ENCODE measurements around the gene AGAP5. TPM values are rescaled to one million over a fixed set of nuclear protein-coding genes. Genes with fewer than 3 reads are reported as not detected.
"Not testable (repeated sequence)": the region's sequence is repeated elsewhere in the genome, so short reads cannot be mapped to it uniquely, and the experiment has no call there.

Gene AGAP5
- total and polyA plus RNA-seq, 4 donors, result 3.2 to 8.9 (median 7.1) TPM

- DNase-seq, result not testable (repeated sequence)
- whole genome bisulfite sequencing, 2 donors, result 89 to 91% methylated on average over 7 of the region's 7 CpGs
Measured at GRCh38 chr10:73662705-73663104, 35.2 kb downstream of the AGAP5 start.

GRCh38 chr10:73655990-73656298 lies 42.0 kb downstream of the AGAP5 start, which contains the start of gene SYNPO2L:
Gene SYNPO2L (minus strand): TSS chr10:73656029. CDS start chr10:73655922, 107 bp downstream.
- H3K36me3 ChIP-seq (ENCODE audit: control insufficient read depth in 4 of 4, insufficient read depth in 4 of 4, low read length in 4 of 4), result no peaks in the 10 kb centered on the region
- no peak within 1 kb of the TSS for H3K9ac ChIP-seq (ENCODE audit: insufficient read depth in 1 of 2, low read length in 2 of 2)
- DNase-seq (peak in 1 of 3 donors; percentile 25), ATAC-seq (ENCODE audit: insufficient read depth, low FRiP score) (no peak)
- H3K4me3 ChIP-seq, result no peak within 1 kb of the TSS
- H3K4me1 ChIP-seq (ENCODE audit: control insufficient read depth in 5 of 5, insufficient read depth in 5 of 5, low read length in 5 of 5), result peaks cover 0 to 4% (median 0%) of the 10 kb centered on the region in 5 donors
- H3K27me3 ChIP-seq (ENCODE audit: control insufficient read depth in 3 of 3, insufficient read depth in 3 of 3, low read length in 2 of 3), result no peaks in the 10 kb centered on the region
- TF ChIP-seq CTCF (IDR thresholded peaks at IDR 0.05; ENCODE audit: control extremely low read depth, extremely low read depth), result no peak
- 68 to 70% methylated on average over 5 of the region's 5 CpGs for WGBS, 2 donors
- peak within 1 kb of the TSS in 1 of 2 donors; percentile 99 for H3K27ac ChIP-seq (ENCODE audit: low read depth in 1 of 2, low read length in 1 of 2)
- H3K9me3 ChIP-seq (ENCODE audit: control insufficient read depth in 4 of 4, insufficient read depth in 3 of 4, low read length in 3 of 4), result no peaks in the 10 kb centered on the region

More at GRCh38 chr10:73662705-73663104, 35.2 kb downstream of the AGAP5 start:
- not testable (repeated sequence) for ATAC-seq (ENCODE audit: insufficient read depth, low FRiP score); H3K9me3 ChIP-seq (ENCODE audit: control insufficient read depth in 4 of 4, insufficient read depth in 3 of 4, low read length in 3 of 4); H3K36me3 ChIP-seq (ENCODE audit: control insufficient read depth in 4 of 4, insufficient read depth in 4 of 4, low read length in 4 of 4); H3K4me3 ChIP-seq; H3K4me1 ChIP-seq (ENCODE audit: control insufficient read depth in 5 of 5, insufficient read depth in 5 of 5, low read length in 5 of 5); H3K9ac ChIP-seq (ENCODE audit: insufficient read depth in 1 of 2, low read length in 2 of 2); H3K27me3 ChIP-seq (ENCODE audit: control insufficient read depth in 3 of 3, insufficient read depth in 3 of 3, low read length in 2 of 3); H3K27ac ChIP-seq (ENCODE audit: low read depth in 1 of 2, low read length in 1 of 2)

- Histone ChIP-seq H3K4me3 (no peak overlapping the region), H3K9ac (ENCODE audit: insufficient read depth in 1 of 2, low read length in 2 of 2) (no peak overlapping the region), H3K9me3 (ENCODE audit: control insufficient read depth in 4 of 4, insufficient read depth in 3 of 4, low read length in 3 of 4) (no peaks in the 10 kb centered on the region), H3K4me1 (ENCODE audit: control insufficient read depth in 5 of 5, insufficient read depth in 5 of 5, low read length in 5 of 5) (peaks cover 0 to 4% (median 0%) of the 10 kb centered on the region in 5 donors), H3K36me3 (ENCODE audit: control insufficient read depth in 4 of 4, insufficient read depth in 4 of 4, low read length in 4 of 4) (no peaks in the 10 kb centered on the region), H3K27me3 (ENCODE audit: control insufficient read depth in 3 of 3, insufficient read depth in 3 of 3, low read length in 2 of 3) (no peaks in the 10 kb centered on the region), H3K27ac (ENCODE audit: low read depth in 1 of 2, low read length in 1 of 2) (peak overlapping the region in 1 of 2 donors; percentile 99)
- ATAC-seq (ENCODE audit: insufficient read depth, low FRiP score) (no peak), DNase-seq (no peak)
- no peak for TF ChIP-seq CTCF (IDR thresholded peaks at IDR 0.05; ENCODE audit: control extremely low read depth, extremely low read depth)
- 43 to 68% methylated on average over 12 of the region's 12 CpGs for WGBS, 2 donors
Measured at GRCh38 chr10:73655257-73655989, 42.5 kb downstream of the AGAP5 start.

GRCh38 chr10:73653701-73654100 lies 44.2 kb downstream of the AGAP5 start:
- 69 to 70% methylated on average over 3 of the region's 3 CpGs for WGBS, 2 donors

More at GRCh38 chr10:73653701-73654100, 44.2 kb downstream of the AGAP5 start:
- peaks cover 0 to 4% (median 2%) of the 10 kb centered on the region in 5 donors for H3K4me1 ChIP-seq (ENCODE audit: control insufficient read depth in 5 of 5, insufficient read depth in 5 of 5, low read length in 5 of 5)
- H3K9me3 ChIP-seq (ENCODE audit: control insufficient read depth in 4 of 4, insufficient read depth in 3 of 4, low read length in 3 of 4), result no peaks in the 10 kb centered on the region
- ATAC-seq (ENCODE audit: insufficient read depth, low FRiP score), result no peak
- no peak for TF ChIP-seq CTCF (IDR thresholded peaks at IDR 0.05; ENCODE audit: control extremely low read depth, extremely low read depth)
- H3K9ac ChIP-seq (ENCODE audit: insufficient read depth in 1 of 2, low read length in 2 of 2), result no peak overlapping the region
- peak overlapping the region in 1 of 2 donors; percentile 99 for H3K27ac ChIP-seq (ENCODE audit: low read depth in 1 of 2, low read length in 1 of 2)
- DNase-seq, result no peak
- H3K36me3 ChIP-seq (ENCODE audit: control insufficient read depth in 4 of 4, insufficient read depth in 4 of 4, low read length in 4 of 4), result no peaks in the 10 kb centered on the region
- no peaks in the 10 kb centered on the region for H3K27me3 ChIP-seq (ENCODE audit: control insufficient read depth in 3 of 3, insufficient read depth in 3 of 3, low read length in 2 of 3)
- H3K4me3 ChIP-seq, result no peak overlapping the region
